Kidney tubule cell (primary cell): ENCODE measurements around the gene FGF12.

Source experiments
- DNase-seq: peaks from one replicate; pipeline ENCODE4 v3.0.0-alpha.2; 2018; ENCODE audit warnings: low spot score

Gene FGF12

DNA sequence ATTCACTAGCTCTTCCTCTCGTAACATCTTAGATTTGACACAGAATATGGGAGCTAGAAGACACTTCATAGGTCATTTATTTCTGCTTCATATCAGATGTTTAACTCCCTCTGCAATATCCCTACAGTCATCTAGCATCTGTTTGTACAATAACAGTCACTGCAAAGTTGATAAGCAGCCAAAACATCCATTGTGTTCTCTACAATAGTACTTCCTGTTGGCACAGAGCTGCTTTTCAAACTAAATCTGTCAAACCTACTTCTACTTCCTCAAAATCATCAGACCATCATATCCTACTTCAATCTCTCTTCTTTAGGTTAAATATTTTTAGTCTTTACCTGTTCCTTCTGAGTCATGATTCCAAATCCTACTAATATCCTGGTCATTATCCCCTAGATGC lies 233.2 kb downstream of the FGF12 start:
- DNase-seq: peak; percentile 13

DNA sequence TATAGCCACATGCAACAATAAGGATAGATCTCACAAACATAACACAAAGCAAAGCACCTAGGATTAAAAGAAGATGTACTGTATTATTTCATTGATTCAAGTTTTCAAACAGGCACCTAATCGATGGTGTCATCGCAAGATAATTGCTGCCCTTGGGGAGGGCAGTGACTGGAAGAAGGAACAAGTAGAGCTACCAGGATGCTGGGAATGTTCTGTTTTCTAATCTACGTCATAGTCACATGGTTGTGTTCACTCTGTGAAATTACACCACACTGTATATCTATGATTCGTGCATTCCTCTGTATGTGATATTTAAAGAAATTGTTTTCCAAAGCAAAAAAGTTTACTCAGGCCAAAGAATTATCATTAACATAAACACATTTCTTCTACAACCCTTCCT lies 236.6 kb downstream of the FGF12 start:
- no peak for DNase-seq

DNA sequence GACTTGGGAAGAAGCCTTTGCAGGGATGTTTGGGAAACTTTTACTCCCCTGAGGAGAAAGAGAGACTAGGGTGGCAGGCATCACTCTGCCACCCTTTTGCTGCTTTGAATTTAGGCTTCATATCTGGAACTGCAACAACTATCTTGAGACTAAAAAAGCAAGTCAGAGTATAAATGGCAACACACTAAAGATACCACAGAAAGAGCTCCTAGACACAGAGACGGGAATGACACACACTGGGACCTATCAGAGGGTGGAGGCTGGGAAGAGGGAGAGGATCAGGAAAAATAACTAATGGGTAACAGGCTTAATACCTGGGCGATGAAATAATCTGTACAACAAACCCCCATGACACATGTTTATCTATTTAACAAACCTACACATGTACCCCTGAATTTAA lies 237.8 kb downstream of the FGF12 start:
- DNase-seq: no peak

DNA sequence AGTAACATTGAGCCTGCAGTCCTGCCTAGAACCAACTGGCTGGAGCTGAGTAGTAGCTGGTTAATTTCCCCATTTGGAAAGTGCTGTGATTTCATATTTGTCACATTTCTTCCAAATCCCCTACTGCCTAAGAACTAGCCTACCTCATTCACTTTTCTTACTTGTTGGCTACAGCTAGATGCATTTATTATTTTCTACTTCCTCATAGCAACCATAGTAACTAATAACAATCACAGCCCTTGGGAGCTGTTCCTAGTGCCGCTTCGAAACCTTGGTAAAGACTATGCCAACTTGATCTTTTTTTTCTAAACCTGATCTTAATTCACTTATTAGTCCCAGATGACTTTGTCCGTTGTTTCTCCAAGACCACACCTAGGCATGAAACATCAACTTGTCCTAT lies 240.3 kb downstream of the FGF12 start:
- peak; percentile 21 for DNase-seq

DNA sequence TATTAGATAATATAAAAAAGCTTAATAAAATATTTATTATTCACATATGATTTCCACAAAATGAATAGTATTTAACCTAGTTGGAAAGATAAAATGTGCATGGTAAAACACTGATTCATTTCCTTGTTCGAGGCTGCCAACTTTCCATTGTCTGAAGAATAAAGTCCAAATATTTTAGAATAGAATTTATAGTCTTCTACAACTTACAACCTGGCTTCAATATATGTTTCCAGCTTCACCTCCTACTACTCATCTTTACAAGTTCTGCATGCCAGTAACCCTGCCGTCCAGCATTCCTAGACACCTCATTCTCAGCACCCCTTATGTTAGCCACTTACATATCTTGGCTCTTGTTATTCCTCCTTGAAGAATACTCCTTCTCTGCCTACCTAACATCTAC lies 244.5 kb downstream of the FGF12 start:
- DNase-seq: no peak

DNA sequence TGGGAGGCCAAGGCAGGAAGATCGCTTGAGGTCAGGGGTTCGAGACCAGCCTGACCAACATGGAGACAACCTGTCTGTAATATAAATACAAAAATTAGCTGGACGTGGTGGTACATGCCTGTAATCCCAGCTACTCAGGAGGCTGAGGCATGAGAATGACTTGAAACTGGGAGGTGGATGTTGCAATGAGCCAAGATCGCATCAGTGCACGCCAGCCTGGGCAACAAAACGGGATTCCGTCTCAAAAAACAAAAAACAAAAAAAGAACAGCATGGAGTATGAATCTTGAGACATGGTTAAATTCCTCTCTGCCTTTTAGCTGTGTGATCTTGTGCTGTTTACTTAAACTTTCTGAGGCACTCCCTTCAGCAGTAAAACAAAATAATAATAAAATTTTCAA lies 244.9 kb downstream of the FGF12 start:
- no peak for DNase-seq

DNA sequence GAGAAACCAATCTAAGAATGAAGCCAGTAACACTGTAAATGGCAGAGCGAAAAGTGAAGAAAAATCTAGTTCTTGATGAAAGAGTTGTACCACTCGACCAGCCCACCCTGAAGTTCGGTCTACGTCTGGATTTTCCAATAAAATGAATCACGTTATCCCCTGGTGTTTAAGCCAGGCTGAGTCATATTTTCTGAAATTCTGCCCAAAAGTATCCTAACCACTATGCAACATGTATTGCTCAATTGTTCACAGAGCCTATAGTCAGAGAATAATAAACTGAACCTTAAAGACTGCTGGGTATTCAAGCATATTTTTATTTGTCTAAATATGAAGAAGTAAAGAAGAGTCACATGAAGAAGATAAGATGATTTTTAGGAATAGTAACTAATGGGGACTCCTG lies 245.7 kb downstream of the FGF12 start:
- no peak for DNase-seq

DNA sequence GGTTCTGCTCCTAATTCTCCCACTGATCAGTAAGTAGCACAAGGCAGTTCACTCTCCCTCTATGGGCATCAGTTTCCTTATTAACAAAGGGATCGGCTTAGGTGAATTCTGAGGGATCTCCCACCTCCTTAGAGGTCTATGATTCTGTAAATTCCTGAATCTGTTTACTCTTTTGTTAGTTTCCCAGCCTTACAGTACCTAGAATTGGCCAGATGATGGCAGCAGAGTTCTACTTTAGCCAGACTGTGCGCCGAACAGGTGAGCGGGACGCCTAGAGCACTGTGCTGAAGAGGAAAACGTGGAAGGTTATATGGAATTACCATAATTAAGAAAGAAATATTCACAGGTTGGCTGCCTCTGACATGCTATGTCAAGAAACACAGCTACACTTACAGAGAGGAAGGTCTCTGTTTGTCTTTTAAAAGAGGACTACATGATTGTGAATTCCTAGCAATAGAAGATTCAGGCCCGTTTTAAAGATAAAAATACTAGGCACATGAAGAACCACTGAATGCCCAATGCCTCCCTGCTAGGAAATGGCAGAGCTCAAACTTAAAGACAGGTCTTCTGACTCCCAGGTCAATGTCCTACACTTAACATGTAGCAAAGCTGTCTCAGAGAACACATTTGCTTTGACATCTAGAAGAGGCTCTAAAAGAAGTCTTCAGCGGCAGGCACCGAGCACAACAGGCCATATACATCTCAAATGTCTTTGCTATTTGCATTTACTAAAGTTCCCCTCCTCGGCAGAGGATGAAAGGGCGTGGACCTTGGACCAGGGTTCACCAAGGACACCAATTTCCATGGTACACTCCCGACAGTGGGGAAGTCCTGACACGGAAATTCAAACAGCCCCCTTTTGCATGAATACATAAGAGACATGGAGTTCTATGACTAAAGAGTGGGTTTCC lies 259.9 kb downstream of the FGF12 start:
- peak; percentile 61 for DNase-seq

DNA sequence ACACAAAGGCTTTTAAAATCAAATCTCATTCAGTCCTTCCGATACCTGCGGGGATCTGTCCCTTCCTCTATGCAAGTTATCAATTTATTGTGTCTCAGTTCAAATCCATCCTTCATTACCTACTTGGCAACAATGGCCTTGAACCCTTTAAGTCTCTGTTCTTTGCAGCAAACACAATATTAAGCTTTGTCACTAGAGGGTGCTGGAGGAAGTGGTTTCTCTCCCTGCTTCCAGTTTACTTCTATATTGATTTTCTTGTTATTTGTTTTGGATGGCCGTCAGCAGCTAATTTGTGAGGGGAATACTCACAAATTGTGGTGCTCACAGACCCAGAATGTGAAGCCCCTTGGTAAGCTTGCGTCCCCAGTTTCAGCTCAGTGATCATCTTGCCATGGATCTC lies 278.3 kb downstream of the FGF12 start:
- DNase-seq: no peak

DNA sequence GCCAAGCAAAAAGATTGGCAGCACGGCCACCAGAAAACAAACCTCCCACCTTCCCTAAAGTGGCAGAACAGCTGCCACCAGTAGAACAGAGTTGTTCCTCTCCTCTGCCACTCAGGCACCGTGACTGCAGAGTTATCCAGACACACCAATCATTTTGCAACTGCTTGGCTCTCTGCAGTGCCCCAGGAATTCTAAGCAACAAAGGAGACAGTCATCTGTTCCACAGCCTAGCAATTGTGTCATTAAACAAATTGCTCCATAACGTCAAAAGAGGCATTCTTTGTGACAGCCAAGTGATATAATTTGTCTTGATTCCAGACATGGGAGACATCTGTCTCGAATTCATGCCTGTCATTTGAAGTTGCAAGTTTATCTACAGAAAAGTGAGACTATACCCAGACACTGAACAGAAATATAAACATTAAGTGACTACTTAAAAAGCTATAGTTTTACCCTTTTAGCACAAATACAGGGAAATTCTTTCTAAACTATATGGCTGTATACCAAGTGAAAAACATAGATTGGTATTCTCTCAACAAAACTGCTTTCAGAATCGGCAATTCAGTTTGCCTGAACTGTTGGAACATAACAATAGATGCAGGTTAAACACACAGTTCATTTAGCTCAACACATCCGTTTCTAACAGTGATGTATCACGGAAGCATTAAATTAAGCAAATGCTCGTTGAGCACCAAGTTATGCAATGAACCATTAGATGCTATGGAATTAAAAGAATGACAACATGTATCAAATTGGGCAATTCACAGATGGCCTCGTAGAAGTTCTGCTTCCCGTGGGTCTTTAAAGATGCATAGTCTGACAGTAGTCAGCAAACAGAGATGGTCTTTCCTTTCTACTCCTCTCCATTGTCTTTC lies 281.3 kb downstream of the FGF12 start:
- peak; percentile 4 for DNase-seq

DNA sequence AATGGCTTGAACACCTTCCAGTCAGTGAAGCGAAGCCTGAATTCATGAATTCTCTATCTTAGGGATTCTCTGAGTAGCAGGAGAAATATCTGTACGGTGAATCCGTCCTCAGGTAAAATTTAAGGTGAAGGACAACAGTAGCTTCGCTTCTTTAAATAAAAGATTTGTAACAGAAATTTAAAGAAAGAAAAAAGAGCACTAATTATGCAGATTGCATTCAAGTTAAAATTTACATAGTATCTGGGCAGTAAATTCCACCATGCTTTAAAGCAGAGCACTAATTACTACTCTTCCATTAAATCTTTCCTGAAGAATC lies 282.6 kb downstream of the FGF12 start:
- no peak for DNase-seq

DNA sequence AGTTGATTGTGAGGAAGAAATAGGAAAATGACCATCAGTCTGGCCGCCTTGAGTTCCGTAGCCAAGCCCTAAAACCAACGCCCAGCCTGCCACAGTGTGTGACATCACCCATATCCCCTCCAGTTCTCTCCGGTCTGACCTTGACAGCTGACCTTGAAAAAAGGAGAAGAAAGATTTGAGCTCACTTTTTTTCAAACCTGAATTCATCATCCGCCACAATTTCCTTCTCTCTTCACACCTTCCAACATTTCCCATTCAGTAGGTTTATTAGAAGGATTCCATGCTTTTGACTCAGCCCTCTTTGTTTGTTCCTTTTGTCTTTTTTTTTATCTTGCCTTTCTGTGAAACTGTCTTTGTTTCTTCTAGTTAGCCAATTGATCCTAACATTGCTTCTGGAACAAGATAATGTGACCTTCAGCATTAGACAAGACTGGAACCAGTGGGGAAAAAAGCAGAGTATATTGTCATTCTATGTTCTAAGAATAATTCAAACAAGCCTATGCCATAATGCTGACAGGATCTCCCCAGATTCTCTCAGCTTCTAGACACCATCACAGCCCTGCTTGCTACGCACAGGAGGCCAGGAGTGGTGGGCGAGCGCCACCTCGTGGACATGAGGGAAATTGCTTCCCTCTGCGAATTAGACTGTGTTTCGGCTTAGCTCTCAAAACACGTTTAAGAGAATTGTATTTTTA lies 283.1 kb downstream of the FGF12 start:
- peak; percentile 76 for DNase-seq

DNA sequence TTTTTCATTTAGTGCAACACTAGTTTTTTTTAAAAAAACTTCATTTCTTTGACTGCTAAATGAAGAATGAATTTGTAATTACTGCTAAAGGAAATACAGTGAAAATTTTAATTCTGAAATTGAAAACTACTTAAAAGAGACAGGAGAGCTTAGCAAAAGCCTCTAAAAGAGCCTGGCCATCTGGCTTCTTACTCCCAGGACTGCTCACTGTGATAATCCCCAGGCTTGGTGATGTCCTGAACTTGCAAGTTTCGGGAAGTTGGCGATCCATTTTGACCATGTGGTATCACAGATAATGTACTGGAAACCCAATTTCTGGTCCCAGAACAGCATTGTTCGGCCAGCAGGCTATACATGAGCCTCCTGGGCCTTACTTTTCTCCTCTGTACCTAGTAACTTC lies 292.1 kb downstream of the FGF12 start:
- no peak for DNase-seq

DNA sequence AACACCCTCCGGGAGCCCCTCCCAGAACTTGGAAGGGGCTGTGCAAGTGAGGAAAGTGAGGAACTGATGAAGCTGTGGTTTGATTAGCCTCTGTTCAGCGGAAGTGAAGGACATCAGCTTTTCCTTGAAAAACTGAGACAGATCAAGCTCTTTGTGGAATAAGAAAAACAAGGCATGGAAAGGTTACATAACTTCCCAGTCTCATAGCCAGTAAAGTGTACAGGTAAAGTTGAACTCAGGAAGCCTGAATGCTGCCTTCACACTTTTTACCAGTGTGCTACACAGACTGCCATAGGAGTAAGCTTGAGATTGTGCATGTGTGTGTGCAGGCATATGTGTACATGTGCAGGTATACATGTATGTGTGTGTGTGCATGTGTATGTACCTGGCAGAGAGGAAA lies 293.2 kb downstream of the FGF12 start:
- DNase-seq: no peak

DNA sequence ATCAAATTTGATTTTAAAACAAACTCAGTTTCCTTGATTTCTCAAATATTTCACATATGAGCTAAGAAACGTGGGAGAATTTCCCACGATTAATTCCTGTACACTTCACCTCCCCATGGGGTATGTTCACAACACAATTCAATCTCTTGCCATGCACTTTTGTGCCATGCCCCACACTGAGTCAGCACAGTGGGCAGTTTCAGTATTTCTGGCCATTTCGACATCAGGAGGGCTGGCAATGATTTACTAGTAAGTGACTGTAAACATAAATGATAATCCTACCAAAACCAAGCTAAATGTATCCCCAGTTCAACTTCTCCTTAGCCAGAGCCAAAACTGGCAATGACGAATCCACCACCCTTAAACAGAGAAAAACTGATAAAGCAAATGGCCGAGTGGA lies 293.6 kb downstream of the FGF12 start:
- peak; percentile 90 for DNase-seq

DNA sequence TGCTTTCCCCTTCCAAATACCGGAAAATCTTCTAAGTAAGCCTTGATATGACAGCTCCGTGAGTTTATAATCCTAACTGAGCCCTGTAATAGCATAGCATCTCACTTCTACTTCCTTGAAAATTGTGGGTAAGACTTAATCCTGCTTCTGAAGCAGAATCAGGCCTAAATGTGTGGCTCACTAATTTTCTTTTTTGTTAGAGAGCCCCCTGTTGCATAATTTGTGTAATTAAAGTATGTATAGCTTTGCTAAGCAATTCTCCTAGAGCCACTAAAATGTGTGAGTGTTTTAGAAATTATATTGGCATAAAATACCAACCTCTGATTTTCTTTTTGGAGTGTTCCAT lies 304.4 kb downstream of the FGF12 start:
- peak; percentile 53 for DNase-seq

DNA sequence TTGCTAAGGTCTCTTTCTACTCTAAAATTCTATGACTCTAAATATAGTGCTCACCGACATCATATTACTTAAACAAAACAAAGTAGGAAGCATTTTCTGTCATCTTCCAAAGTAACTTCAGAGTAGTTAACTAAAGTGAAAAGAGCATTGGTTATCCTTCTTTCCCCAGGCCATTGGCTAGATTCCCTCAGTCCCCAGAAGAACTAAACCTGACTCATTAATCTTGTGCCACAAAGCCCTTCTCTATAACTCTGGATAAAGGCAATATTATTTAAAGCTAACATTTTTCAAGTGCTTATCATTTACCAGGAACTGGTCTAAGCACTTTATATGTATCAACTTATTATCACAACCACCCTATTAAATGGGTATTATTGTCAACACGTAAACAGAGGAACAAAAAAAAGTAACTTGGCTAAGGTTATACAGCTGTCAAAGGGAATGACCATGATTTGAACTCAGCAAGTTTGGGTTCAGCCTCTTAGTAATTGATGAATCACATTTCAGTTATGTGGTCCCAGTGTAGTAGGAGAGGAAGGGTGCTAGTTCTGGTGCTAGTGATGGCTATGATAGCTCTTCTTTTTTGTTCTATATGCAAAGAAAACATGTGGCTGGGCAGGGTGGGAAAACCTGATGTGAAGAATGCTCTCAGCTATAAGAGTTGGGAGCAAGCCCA lies 304.9 kb downstream of the FGF12 start:
- DNase-seq: peak; percentile 68

DNA sequence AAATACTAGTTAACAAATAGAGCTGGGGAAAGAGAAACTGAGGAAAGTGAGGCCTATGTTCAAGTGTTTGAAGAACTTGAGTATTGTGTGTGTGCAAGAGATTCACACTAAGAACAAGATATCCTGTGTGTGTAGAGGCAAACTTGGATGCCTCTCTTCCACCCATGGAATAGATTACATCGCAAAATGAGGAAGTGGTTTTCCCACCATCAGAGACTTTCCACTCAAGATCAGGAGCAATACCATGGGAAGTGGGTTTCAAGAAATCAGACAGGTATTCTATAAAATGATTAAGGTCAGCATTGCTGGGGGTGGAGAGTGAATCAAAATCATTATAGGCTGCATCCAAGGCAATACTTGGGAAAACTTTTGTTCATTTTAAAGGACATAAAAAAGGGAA lies 308.0 kb downstream of the FGF12 start:
- DNase-seq: no peak

DNA sequence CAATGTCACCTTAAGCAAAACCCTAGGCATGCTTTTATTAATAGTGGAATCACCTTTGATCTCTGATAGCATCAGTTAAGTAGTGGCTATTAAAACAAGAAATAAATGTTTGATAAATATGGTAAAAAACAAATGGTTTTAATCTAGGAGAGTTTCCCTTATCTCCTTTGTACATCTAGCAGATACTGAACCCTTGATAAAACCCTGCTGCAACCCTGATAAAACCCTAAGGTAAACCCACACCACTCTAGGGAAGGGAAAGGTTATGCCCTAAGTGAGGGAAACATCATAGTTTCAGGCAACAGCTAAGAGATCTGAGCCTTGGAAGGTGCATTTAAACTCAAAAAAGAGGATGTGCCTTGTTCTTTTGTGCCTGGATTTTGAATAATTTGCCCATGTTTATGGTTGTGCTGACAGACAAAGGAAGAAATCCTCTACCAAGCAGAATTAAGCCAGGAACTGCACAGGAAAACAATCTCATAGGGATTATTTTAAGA lies 309.7 kb downstream of the FGF12 start:
- DNase-seq: no peak

DNA sequence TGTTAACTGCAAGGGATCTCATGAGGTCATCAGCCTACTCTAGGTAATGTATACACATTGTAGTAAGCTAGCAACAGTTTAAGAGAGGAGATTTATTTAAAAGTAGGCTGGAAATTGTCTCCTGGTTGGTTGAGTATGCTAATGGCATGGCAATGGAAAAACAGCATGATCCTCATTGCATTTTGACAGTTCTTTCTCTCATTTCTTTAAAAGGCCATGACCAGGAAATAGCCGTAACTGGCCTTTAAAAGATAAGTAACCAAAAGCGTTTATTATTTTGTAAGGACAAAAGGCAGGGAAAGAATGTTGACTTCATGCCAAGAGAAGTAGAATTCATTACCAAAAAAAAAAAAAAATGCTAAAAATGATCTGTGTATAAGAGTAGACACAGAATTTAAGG lies 310.3 kb downstream of the FGF12 start:
- DNase-seq: no peak

DNA sequence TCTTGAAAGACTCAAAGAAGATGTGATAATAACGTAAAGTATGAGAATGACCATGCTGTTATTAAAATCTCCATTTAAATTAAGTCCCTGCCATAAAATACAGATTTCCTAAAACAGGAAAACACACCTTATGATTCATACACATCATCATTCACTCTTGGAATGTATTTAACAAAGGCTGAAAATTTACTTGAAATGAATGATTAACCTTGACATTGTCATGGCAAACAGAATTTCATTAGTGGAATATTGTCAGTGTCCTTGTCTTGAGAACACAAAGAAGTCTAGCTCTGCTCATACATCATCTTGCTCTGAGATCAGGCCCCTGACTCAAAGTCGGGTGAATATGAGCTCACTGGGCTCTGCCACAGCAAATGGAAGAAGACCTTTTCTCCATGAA lies 313.9 kb downstream of the FGF12 start:
- peak; percentile 90 for DNase-seq

DNA sequence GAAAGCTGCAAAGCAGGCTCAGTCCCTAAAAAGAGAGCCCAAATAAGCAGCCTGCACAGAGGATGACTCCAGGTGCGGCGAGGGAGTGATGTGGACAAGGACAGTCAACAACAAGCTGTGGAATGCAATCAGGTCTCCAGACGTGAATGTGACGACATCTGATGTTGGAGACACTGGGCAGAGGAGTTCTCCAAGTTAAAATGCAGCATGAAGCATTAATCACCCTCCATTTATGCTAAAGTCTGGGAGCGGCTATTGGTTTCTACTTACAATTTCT lies 316.7 kb downstream of the FGF12 start:
- no peak for DNase-seq
